CD4-positive, alpha-beta T cell treated with Interleukin-17A for 4 hours (primary cell): ENCODE results near the gene FRMD8.
A peak's percentile ranks its signal among the peaks of the same experiment; 100 is the strongest.

Experiments used
- DNase-seq: peaks from one replicate; pipeline ENCODE4 v3.0.0-alpha.2; 2020; ENCODE audit warnings: mixed read lengths

Gene FRMD8

GRCh38 chr11:65386307-65387140 is at the start of gene FRMD8:
Gene FRMD8 (plus strand): TSS chr11:65386637. CDS start chr11:65387037, 400 bp downstream.
- DNase-seq: peak; percentile 96

GRCh38 chr11:65338676-65339075 is 47.8 kb upstream of the FRMD8 start:
- no peak for DNase-seq

- DNase-seq: no peak
Observed at GRCh38 chr11:65340226-65340625, 46.2 kb upstream of the FRMD8 start.

GRCh38 chr11:65341856-65342255 is 44.6 kb upstream of the FRMD8 start:
- DNase-seq: no peak

GRCh38 chr11:65351511-65351910 is 34.9 kb upstream of the FRMD8 start:
- no peak for DNase-seq

GRCh38 chr11:65352783-65353182 is 33.7 kb upstream of the FRMD8 start:
- DNase-seq: no peak

- DNase-seq: no peak
Observed at GRCh38 chr11:65353376-65353775, 33.1 kb upstream of the FRMD8 start.

- DNase-seq: no peak
Observed at GRCh38 chr11:65353900-65354264, 32.6 kb upstream of the FRMD8 start.

- peak; percentile 99 for DNase-seq
Observed at GRCh38 chr11:65354265-65355012, 32.0 kb upstream of the FRMD8 start, which contains the start of gene TIGD3. Gene TIGD3 (plus strand): TSS chr11:65354751. CDS start chr11:65355809, 1,058 bp downstream.

- DNase-seq: peak; percentile 72
Observed at GRCh38 chr11:65355013-65355775, 31.2 kb upstream of the FRMD8 start.

GRCh38 chr11:65355776-65356393 is 30.6 kb upstream of the FRMD8 start:
- no peak for DNase-seq

GRCh38 chr11:65356394-65356972 is 30.0 kb upstream of the FRMD8 start:
- DNase-seq: no peak

- no peak for DNase-seq
Observed at GRCh38 chr11:65357856-65358356, 28.5 kb upstream of the FRMD8 start.

- no peak for DNase-seq
Observed at GRCh38 chr11:65362320-65362931, 24.0 kb upstream of the FRMD8 start.

GRCh38 chr11:65362966-65363365 is 23.5 kb upstream of the FRMD8 start:
- no peak for DNase-seq

- no peak for DNase-seq
Observed at GRCh38 chr11:65363770-65364169, 22.7 kb upstream of the FRMD8 start.

GRCh38 chr11:65366340-65366773 is 20.1 kb upstream of the FRMD8 start:
- DNase-seq: peak; percentile 55

- DNase-seq: no peak
Observed at GRCh38 chr11:65370659-65371049, 15.8 kb upstream of the FRMD8 start.

GRCh38 chr11:65373839-65374580 is 12.4 kb upstream of the FRMD8 start:
- no peak for DNase-seq

GRCh38 chr11:65375012-65375411 is 11.4 kb upstream of the FRMD8 start:
- DNase-seq: no peak

GRCh38 chr11:65376138-65376713 is 10.2 kb upstream of the FRMD8 start:
- DNase-seq: no peak
